AG09309 (cell line): ENCODE results near the gene CYBA.

ENCODE experiments used
- DNase-seq: peaks from one replicate; pipeline ENCODE4 v3.0.0-alpha.2; 2010; ENCODE audit warnings: low read depth
- H3K4me3 ChIP-seq: 2 replicates; pipeline ENCODE4 v1.5.1; 2011; ENCODE audit warnings: mild to moderate bottlenecking, low read depth, low read length, moderate library complexity; ENCODE audit not compliant: control insufficient read depth
- TF ChIP-seq, protein P1 (sequence below): IDR thresholded peaks from 2 replicates; pipeline ENCODE4 v1.5.1; 2011; ENCODE audit warnings: mild to moderate bottlenecking, low read depth, low read length, inconsistent platforms; ENCODE audit not compliant: insufficient read depth, control insufficient read depth; ENCODE audit errors: missing control alignments

The CYBA gene

GRCh38 chr16:88681084-88681680 lies 30.3 kb upstream of the CYBA start:
- DNase-seq, result no peak
- no peak overlapping the region for H3K4me3 ChIP-seq

GRCh38 chr16:88680554-88681083 lies 29.8 kb upstream of the CYBA start:
- no peak for DNase-seq
- no peak overlapping the region for H3K4me3 ChIP-seq
- TF ChIP-seq, protein P1, sequence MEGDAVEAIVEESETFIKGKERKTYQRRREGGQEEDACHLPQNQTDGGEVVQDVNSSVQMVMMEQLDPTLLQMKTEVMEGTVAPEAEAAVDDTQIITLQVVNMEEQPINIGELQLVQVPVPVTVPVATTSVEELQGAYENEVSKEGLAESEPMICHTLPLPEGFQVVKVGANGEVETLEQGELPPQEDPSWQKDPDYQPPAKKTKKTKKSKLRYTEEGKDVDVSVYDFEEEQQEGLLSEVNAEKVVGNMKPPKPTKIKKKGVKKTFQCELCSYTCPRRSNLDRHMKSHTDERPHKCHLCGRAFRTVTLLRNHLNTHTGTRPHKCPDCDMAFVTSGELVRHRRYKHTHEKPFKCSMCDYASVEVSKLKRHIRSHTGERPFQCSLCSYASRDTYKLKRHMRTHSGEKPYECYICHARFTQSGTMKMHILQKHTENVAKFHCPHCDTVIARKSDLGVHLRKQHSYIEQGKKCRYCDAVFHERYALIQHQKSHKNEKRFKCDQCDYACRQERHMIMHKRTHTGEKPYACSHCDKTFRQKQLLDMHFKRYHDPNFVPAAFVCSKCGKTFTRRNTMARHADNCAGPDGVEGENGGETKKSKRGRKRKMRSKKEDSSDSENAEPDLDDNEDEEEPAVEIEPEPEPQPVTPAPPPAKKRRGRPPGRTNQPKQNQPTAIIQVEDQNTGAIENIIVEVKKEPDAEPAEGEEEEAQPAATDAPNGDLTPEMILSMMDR, result no peak

More at GRCh38 chr16:88681084-88681680, 30.3 kb upstream of the CYBA start:
- TF ChIP-seq, protein P1, result peak; percentile 9

- no peak overlapping the region for H3K4me3 ChIP-seq
Observed at GRCh38 chr16:88678224-88678979, 27.5 kb upstream of the CYBA start.

DNA sequence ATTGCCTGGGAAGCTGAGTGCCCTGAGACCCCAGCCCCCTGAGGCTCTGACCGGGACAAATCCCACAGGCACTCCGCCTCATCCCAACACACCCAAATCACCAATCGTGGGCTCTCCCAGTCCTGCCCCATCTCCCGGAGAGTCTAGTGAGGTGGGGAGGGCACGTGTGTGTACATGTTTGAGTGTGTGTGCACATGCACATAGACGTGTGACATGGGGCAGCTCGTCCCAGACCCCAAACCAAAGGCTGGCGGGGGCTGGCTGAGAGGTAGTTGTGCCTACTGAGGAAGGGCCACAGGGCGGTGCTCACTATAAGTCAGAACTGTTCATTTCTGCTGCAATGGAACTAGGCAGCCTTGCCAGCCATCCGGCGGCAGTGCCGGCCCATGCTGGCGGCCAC lies 26.9 kb upstream of the CYBA start:
- no peak overlapping the region for H3K4me3 ChIP-seq
- no peak for DNase-seq

More at GRCh38 chr16:88678224-88678979, 27.5 kb upstream of the CYBA start:
- DNase-seq, result no peak
- TF ChIP-seq, protein P1, result no peak

GRCh38 chr16:88676502-88677242 lies 25.8 kb upstream of the CYBA start:
- DNase-seq, result no peak

More for the DNA sequence above, 26.9 kb upstream of the CYBA start:
- TF ChIP-seq, protein P1, result no peak

More at GRCh38 chr16:88676502-88677242, 25.8 kb upstream of the CYBA start:
- TF ChIP-seq, protein P1, result no peak
- no peak overlapping the region for H3K4me3 ChIP-seq
